GM18951 (cell line): ENCODE data around the gene CTTN.
"Not testable (repeated sequence)": the region's sequence is repeated elsewhere in the genome, so short reads cannot be mapped to it uniquely, and the experiment has no call there.

Experiments used
- POLR2A ChIP-seq: IDR thresholded peaks from 4 replicates; pipeline ENCODE4 v1.6.1; 2011; ENCODE audit warnings: mild to moderate bottlenecking; ENCODE audit not compliant: insufficient read length, insufficient read depth; ENCODE audit errors: extremely low read depth
- in situ Hi-C: fragments of 300-500 bp; cut with MboI; formaldehyde crosslinking; loops from one replicate; pipeline ENCODE4 v1.12.0; 2022; ENCODE audit warnings: low sequenced_read_pairs, mixed read lengths, inconsistent platforms; ENCODE audit not compliant: unreplicated experiment

CTTN gene

DNA sequence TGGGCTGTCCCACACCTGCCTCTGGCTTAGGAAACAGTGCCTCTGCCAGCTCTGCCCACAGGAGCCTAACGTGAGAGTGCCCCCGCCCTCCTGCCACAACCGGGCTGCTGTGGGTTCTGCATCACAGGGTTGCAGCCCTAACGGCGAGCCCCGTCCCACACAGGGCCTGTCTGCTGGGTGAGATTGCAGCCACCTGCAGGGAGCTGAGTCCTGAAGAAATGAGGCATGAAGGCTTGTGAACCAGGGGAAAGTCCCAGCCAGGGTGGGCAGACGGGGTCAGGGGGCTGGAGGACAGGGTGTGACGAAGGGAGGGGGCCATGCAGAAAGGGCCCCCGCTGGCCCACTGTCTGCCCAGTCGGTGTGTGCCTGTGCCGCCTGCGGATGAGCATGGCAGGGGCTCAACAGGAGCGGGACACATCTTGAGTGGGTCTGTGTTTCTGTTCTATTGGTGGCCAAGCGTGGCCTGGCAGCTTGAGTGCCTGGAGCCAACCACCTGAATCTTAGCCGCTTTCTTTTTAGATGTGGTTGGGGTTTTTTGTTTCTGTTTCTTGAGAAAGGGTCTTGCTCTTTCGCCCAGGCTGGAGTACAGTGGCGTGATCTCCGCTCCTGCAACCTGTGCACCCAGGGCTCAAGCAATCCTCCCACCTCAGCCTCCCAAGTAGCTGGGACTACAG, 38.9 kb downstream of the CTTN start:
- in situ Hi-C loops: no loop called here
- no peak for TF ChIP-seq POLR2A

DNA sequence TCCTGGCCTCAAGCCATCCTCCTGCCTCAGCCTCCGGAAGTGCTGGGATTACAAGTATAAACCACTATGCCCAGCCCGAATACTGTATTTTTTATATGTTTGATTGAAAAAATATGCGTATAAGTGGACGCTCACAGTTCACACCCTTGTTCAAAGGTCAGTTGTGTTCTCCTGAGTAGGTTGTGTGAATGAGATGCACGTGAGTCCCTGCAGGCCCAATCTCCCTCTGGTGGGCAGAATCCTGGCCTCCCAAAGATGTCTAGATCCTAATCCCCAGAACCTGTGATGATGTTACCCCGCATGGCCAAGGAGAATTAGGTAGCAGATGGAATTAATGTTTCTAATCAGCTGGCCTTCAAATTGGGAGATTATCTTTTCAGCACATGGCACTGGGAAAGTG, 41.9 kb downstream of the CTTN start:
- in situ Hi-C loops: no loop called here
- TF ChIP-seq POLR2A: no peak

DNA sequence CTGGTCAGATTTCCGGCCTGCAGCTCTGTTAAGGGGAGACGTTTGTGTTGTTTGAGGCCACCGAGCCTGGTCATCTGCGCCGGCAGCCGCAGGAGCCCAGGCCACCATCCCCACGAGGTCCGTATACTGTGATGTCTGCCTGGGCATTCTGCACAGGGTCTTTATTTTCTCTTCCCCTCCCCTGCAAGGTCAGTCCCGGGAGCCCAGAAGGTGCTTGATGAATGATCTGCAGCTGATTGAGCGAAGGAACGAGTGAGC, 45.4 kb downstream of the CTTN start:
- no peak for TF ChIP-seq POLR2A
- in situ Hi-C loops: no loop called here

DNA sequence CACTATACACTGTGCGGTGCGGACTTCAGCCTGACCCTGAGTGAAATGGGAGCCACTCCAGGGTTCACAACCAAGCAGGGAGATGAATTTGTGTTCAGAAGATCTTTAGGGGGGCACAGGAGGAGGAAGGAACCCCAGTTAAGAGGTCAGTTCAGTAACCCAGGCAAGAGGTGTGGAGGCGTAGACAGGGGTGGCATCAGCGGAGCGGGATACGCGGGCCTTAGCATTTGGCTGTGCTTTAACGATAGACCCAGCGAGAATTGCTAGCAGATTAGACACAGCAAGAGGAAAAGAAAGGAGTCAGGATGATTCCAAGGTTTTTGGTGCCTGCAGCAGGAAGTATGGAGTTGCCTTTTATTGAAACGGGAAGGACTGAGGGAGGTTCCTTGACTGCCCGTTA, 46.8 kb downstream of the CTTN start:
- in situ Hi-C loops: no loop called here
- TF ChIP-seq POLR2A: no peak

DNA sequence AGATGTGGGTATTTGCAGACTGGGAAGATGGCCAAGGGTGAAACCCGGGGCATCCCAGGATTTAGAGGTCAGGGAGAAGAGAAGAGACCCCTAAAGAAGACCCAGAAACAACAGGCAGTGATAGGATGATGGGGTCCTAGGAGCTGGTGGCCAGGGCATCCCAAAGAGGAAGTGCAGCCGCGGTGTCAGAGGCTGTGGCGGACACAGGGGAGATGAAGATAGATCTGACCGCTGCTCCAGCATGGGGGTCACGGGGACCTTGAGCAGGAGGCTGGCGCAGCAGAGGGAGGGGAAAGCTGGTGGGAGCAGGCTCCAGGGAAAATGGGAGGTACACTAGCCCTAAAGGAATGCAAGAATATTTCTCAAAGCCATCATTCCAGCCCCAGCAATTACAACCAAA, 47.3 kb downstream of the CTTN start:
- in situ Hi-C loops: no loop called here
- no peak for TF ChIP-seq POLR2A

DNA sequence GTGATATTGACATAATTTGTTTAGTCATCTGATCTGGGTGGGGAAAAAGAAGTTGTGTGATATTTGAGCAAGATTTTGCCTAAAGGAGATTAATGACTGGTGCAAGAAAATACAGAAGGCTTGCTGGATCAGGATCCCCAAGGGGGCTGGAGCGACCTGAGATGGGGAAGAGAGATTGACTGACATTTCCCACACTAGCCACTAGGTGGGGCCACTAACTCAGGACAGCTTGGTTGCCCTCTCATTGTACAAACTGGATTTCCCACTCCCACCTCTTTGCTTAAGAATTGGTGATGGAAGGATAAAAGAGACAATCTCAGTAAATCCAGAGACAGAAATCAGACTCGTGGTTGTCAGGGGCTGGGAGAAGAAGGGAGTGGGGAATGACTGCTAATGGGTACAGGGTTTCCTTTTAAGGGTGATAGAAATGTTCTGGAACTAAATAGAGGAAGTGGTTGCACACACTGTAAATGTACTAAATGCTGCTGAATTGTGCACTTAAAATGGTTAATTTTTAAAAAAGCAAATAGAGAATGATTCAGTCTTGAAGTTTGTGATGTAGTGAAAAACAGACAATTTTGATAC, 50.7 kb downstream of the CTTN start:
- no peak for TF ChIP-seq POLR2A
- in situ Hi-C loops: no loop called here

DNA sequence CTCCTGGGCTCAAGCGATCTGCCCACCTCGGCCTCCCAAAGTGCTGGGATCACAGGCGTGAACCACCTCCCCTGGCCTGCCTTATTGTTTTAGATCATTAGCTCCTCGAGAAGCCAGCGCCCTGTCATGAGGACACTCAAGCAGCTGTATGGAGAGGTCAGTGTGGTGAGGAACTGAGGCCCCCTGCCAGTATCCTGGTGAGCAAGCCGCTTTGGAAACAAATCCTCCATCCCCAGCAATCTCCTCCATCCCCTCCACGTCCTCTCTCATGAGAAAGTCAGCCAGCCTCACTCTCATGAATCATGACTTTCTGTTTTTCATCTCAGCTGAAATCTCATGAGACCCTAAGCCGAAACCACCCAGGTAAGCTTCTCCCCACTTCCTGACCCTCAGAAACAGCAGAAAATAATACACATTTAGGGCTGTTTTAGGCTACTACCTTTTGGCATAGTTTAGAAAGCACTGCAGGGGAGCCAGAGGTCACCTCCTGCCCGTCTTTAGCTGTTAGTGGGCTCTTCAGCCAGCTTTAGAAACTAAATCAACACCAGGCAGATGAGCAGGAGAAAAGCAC, 56.0 kb downstream of the CTTN start:
- in situ Hi-C loops: no loop called here
- no peak for TF ChIP-seq POLR2A

DNA sequence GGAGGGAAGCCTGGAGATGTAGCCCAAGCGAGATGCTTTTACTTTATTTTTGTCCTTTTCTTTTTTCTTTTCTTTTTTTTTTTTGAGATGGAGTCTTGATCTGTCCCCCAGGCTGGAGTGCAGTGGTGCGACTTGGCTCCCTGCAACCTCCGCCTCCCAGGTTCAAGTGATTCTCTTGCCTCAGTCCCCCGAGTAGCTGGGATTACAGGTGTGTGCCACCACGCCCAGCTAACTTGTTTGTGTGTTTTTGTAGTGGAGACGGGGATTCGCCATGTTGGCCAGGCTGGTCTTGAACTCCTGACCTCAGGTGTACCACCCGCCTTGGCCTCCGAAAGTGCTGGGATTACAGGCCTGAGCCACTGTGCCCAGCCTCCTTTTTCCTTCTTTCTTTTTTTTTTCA, 56.5 kb downstream of the CTTN start:
- in situ Hi-C loops: not testable (repeated sequence)

DNA sequence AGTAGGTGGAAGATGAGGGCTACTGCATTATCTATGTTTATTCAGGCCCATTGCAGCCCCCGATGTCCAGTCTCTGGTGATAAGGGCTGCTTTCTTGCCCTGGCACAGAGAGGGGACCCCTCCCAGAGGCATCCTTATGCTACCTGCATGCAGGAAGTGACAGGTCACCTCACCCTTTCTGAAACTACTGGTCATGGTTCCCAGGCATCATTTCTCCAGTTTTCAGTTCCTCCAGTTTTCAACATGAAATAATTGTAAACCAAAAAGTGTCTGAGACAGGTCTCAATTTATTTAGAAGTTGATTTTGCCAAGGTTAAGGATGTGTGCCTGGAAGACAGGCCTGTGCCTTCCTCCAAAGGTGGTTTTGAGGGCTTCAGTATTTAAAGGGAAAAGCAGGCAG, 57.0 kb downstream of the CTTN start:
- in situ Hi-C loops: no loop called here

DNA sequence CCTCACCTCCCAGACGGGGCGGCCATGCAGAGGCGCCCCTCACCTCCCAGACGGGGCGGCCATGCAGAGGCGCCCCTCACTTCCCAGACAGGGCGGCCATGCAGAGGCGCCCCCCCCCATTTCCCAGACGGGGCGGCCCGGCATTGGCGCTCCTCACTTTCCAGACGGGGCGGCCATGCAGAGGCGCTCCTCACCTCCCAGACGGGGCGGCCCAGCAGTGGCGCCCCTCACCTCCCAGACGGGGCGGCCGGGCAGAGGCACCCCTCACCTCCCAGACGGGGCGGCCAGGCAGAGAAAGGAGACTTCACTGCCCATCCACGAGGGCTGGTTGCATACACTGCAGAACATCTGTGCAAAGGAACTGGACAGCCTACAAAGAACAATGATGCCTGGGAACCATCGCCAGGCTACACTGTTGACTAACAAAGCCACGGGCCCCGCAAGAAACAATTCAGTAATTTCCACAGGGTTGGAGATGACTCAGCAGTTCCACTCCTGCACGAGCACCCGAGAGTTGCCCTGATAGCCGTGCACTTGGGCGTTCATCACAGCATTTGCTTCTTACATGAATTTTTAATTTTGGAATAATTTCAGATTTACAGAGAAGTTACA, 58.7 kb downstream of the CTTN start:
- TF ChIP-seq POLR2A: no peak
- in situ Hi-C loops: no loop called here

More for the DNA sequence above, 57.0 kb downstream of the CTTN start:
- TF ChIP-seq POLR2A: no peak

DNA sequence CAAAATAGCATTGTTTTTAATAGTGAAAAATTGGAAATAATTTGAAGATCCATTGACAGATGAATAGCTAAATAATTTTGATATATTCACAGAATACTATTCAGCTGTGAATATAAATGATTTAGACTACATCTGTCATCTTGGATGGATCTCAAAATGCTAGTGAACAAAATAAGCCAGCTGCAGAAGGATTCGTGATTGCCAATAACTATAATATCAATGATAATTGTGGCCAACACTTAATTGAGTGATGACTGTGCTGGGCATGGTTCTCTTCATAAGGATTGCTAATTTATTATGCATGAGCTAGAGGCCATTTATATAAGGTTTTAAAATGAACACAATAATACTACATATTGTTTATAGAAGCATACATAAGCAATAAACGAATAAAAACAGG, 60.4 kb downstream of the CTTN start:
- TF ChIP-seq POLR2A: no peak
- in situ Hi-C loops: no loop called here

DNA sequence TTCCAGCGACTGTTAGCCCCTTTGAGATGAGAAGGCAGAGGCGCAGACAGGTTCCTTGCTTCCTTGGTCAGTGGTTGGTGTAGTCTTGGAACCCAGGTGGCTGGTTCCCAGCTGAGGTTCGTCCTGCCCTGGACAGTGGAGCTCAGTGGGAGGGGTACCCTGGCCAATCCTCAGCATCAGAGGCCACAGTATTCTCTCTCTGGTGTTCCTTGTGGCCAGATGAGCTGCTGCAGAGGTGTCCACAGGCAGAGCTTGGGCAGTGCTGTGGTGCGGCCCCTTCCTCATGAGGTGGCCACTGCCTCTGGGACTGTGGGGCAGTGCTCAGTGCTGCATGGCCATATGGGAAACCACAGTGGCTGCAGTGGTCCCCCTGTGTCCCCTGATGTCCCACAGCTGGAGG, 61.8 kb downstream of the CTTN start:
- no peak for TF ChIP-seq POLR2A
- in situ Hi-C loops: no loop called here

DNA sequence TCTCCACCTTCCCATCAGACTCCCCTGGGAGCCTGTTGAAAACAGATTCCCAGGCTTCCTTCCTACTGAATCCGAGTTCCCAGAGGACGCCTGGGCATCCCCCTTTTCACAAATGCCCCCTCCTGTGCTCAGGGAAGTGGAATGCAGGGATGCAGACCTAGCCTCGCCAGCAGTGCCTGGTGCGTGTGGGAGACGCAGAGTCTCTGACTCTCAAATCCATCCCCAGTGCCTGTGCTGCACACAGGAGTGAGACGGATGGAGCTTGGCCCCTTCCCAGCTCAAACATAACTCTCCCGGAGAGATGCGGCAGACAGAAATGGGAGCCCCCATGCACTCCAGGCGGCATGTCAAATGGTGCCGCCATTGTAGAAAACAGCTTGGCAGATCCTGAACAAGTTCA, 62.6 kb downstream of the CTTN start:
- TF ChIP-seq POLR2A: no peak

DNA sequence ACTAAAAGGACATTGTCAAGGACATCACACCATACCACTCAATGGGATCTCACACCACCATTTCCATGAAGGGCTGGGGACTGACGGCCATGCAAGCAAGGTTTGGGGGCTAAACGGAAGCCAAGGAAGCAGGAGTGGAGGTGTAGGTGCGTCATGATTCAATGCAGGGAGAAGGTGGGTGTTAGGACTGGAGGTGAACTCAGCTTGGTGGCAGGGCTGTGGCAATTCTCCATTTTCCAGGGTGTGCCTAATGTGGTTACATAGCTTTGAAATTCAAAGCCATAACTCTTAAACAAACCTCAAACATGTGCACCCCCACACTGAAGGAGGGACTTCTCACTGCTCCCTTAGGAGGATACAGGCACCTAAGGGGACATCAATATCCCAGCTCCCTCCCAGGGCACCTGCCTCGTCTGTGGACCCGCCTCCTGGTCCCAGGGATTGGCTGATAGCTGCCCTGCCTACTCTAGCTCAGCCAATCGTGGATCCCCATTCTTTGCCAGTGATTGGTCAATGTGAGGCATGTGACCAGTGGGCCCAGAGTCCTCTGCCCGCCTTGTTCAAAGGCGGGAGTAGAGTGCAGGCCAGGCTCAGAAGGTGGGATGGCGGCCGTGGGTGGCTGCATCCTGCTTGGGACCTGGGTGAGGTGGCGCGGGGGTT, 64.6 kb downstream of the CTTN start:
- no peak for TF ChIP-seq POLR2A
- in situ Hi-C loops: no loop called here

More for the DNA sequence above, 62.6 kb downstream of the CTTN start:
- in situ Hi-C loops: no loop called here
